ENCODE data around the gene RPIA. TPM values are rescaled to one million over a fixed set of nuclear protein-coding genes. Genes with fewer than 3 reads are reported as not detected.
"Not testable (repeated sequence)": the region's sequence is repeated elsewhere in the genome, so short reads cannot be mapped to it uniquely, and the experiment has no call there.

The RPIA gene
- total RNA-seq, 1 experiment from 2014 or later: 18.2 TPM

DNA sequence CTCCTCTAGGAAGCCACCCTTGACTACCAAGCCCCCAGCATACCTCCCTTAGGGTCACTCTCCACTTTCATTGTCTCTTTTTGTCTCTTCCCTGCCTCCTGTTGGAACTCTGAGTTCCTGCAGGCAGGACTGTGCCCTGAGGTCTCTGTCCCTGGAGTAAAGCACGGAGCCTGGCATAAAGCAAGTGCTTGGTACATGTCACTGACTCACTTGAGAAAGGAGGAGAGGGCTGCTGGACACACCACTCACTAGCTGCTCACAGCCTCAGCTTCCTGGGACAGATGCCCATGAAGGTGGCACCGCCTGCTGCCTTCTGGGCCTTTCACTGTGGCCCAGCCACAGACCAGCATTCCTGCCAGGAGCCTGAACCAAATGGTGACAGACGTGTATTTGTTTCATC, 64.4 kb downstream of the RPIA start:
- ATAC-seq (0 out of 2 replicates have a peak, but pooled peaks have one; percentile 34), DNase-seq (ENCODE audit: low read depth, low spot score) (no peak)
- ChIA-PET POLR2A (no interaction called here), CTCF (no interaction called here)
- in situ Hi-C loops (cut with HindIII; ENCODE audit: low pct_unique_long_range_greater_than_20kb, low sequenced_read_pairs): no loop called here
- no peak for TF ChIP-seq REST (IDR thresholded peaks at IDR 0.05; ENCODE audit: insufficient read depth in 1 of 2, low read depth in 2 of 2, low read length in 1 of 2)
- intact Hi-C loops (cut with micrococcal nuclease; ENCODE audit: unreplicated experiment): no loop called here
- no TSS peak for BruUV-seq (replicated peaks)
- Histone ChIP-seq H3K4me1 (ENCODE audit: control insufficient read depth, insufficient read depth, low read length) (no peaks in the 10 kb centered on the region), H3K27me3 (ENCODE audit: control insufficient read depth, insufficient read depth, low read length) (no peaks in the 10 kb centered on the region), H3K36me3 (ENCODE audit: control insufficient read depth, insufficient read depth, low read length) (peaks cover 2% of the 10 kb centered on the region), H3K4me3 (ENCODE audit: low read depth in 2 of 2, low read length in 2 of 2) (no peak overlapping the region), H3K9me3 (ENCODE audit: control insufficient read depth, insufficient read depth, low read depth, low read length) (no peaks in the 10 kb centered on the region), H3K27ac (ENCODE audit: low read length) (no peak overlapping the region)

DNA sequence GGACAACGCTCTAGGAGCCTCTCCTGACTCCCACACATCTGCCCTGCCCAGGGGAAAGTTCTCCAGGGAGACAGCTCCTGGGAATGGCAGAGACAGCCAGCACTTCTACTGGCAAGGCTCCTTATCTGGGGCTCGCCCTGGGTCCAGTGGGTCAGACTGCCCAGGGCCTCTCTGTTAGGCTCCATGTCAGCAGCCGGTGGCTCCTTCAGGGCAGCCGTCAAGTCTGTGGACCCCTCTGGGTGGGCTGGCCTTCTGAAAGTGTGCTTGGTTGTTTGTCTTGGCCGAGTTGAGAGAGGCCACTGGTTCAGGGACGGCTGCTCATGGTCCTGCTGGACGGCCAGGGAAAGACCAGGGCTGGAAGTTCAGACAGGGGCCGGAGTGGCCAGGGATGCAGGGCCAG, 65.6 kb downstream of the RPIA start:
- TF ChIP-seq, protein P1, sequence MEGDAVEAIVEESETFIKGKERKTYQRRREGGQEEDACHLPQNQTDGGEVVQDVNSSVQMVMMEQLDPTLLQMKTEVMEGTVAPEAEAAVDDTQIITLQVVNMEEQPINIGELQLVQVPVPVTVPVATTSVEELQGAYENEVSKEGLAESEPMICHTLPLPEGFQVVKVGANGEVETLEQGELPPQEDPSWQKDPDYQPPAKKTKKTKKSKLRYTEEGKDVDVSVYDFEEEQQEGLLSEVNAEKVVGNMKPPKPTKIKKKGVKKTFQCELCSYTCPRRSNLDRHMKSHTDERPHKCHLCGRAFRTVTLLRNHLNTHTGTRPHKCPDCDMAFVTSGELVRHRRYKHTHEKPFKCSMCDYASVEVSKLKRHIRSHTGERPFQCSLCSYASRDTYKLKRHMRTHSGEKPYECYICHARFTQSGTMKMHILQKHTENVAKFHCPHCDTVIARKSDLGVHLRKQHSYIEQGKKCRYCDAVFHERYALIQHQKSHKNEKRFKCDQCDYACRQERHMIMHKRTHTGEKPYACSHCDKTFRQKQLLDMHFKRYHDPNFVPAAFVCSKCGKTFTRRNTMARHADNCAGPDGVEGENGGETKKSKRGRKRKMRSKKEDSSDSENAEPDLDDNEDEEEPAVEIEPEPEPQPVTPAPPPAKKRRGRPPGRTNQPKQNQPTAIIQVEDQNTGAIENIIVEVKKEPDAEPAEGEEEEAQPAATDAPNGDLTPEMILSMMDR (IDR thresholded peaks at IDR 0.05): no peak
- TF ChIP-seq SIN3A (IDR thresholded peaks at IDR 0.05; ENCODE audit: borderline replicate concordance, insufficient read depth, low read depth, low read length): no peak
- H3K36me3 ChIP-seq (ENCODE audit: control insufficient read depth, insufficient read depth, low read length): no peaks in the 10 kb centered on the region
- H3K27me3 ChIP-seq (ENCODE audit: control insufficient read depth, insufficient read depth, low read length): no peaks in the 10 kb centered on the region
- intact Hi-C loops (cut with micrococcal nuclease; ENCODE audit: unreplicated experiment): no loop called here
- H3K4me3 ChIP-seq (ENCODE audit: low read depth in 2 of 2, low read length in 2 of 2): no peak overlapping the region
- DNase-seq (ENCODE audit: low read depth, low spot score) (no peak), ATAC-seq (no peak)
- H3K4me1 ChIP-seq (ENCODE audit: control insufficient read depth, insufficient read depth, low read length): no peaks in the 10 kb centered on the region
- ChIA-PET POLR2A (no interaction called here), CTCF (no interaction called here)
- H3K9me3 ChIP-seq (ENCODE audit: control insufficient read depth, insufficient read depth, low read depth, low read length): no peaks in the 10 kb centered on the region
- in situ Hi-C loops (cut with HindIII; ENCODE audit: low pct_unique_long_range_greater_than_20kb, low sequenced_read_pairs): no loop called here
- no peak overlapping the region for H3K27ac ChIP-seq (ENCODE audit: low read length)
- BruUV-seq (replicated peaks): no TSS peak

DNA sequence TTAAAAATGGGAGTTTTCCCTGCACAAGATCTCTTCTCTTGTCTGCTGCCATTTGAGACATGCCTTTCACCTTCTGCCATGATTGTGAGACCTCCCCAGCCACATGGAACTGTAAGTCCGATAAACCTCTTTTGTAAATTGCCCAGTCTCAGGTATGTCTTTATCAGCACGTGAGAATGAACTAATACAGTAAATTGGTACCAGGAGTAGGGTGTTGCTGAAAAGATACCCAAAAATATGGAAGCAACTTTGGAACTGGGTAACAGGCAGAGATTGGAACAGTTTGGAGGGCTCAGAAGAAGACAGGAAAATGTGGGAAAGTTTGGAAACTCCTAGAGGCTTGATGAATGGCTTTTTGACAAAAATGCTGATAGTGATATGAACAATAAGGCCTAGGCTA, 67.2 kb downstream of the RPIA start:
- ATAC-seq; POLR2A ChIA-PET; H3K4me1 ChIP-seq (ENCODE audit: control insufficient read depth, insufficient read depth, low read length); H3K4me3 ChIP-seq (ENCODE audit: low read depth in 2 of 2, low read length in 2 of 2); H3K36me3 ChIP-seq (ENCODE audit: control insufficient read depth, insufficient read depth, low read length); BruUV-seq (replicated peaks); intact Hi-C loops (cut with micrococcal nuclease; ENCODE audit: unreplicated experiment); in situ Hi-C loops (cut with HindIII; ENCODE audit: low pct_unique_long_range_greater_than_20kb, low sequenced_read_pairs); H3K27me3 ChIP-seq (ENCODE audit: control insufficient read depth, insufficient read depth, low read length); DNase-seq (ENCODE audit: low read depth, low spot score); H3K27ac ChIP-seq (ENCODE audit: low read length); H3K9me3 ChIP-seq (ENCODE audit: control insufficient read depth, insufficient read depth, low read depth, low read length); CTCF ChIA-PET: not testable (repeated sequence)

Measured in Panc1 (cell line).